ENCODE data around the gene VSIR. TPM values are rescaled to one million over a fixed set of nuclear protein-coding genes. Genes with fewer than 3 reads are reported as not detected.

The VSIR gene
- total RNA-seq, 1 donor from 2014 or later = 2.9 TPM

- Histone ChIP-seq H3K9me3 (ENCODE audit: insufficient read depth, low read depth, low read length) (no peaks in the 10 kb centered on the region), H3K4me2 (ENCODE audit: low read length) (no peak overlapping the region), H3K27me3 (ENCODE audit: insufficient read depth, low read length) (no peaks in the 10 kb centered on the region), H4K20me1 (ENCODE audit: insufficient read depth, low read length) (peaks cover 95% of the 10 kb centered on the region), H3K4me1 (ENCODE audit: insufficient read depth, low read length) (peaks cover 9% of the 10 kb centered on the region), H3K9ac (ENCODE audit: low read length) (no peak overlapping the region), H3K27ac (ENCODE audit: low read depth, low read length) (no peak overlapping the region), H2AFZ (ENCODE audit: low read depth, low read length) (no peak overlapping the region), H3K36me3 (ENCODE audit: insufficient read depth, low read length) (peaks cover 63% of the 10 kb centered on the region), H3K79me2 (ENCODE audit: insufficient read depth, low read length) (no peaks in the 10 kb centered on the region), H3K4me3 (ENCODE audit: insufficient read depth, low read depth, low read length) (no peak overlapping the region)
- DNase-seq (ENCODE audit: low read depth) = no peak
- no peaks in the 10 kb centered on the region for H3K9me3 Mint-ChIP-seq (ENCODE audit: unreplicated experiment)
- peak overlapping the region; percentile 50 for H3K4me3 Mint-ChIP-seq (ENCODE audit: unreplicated experiment)
- peak overlapping the region; percentile 11 for H3K27ac Mint-ChIP-seq (ENCODE audit: unreplicated experiment)
- H3K27me3 Mint-ChIP-seq (ENCODE audit: low read depth, unreplicated experiment) = no peaks in the 10 kb centered on the region
- peaks cover 17% of the 10 kb centered on the region for H3K4me1 Mint-ChIP-seq (ENCODE audit: low read depth, unreplicated experiment)
- peaks cover 30% of the 10 kb centered on the region for H3K36me3 Mint-ChIP-seq (ENCODE audit: low read depth, unreplicated experiment)
- TF ChIP-seq EZH2 (IDR thresholded peaks at IDR 0.05; ENCODE audit: insufficient read depth, low read length) = no peak
- TF ChIP-seq CTCF (IDR thresholded peaks at IDR 0.05; ENCODE audit: insufficient read depth, low read depth, low read length) = no peak
- FAIRE-seq = no peak
Observed at GRCh38 chr10:71820966-71821365, 47.6 kb upstream of the VSIR start.

GRCh38 chr10:71819985-71820384 lies 46.7 kb upstream of the VSIR start:
- Mint-ChIP-seq H3K9me3 (ENCODE audit: unreplicated experiment) (no peaks in the 10 kb centered on the region), H3K4me3 (ENCODE audit: unreplicated experiment) (no peak overlapping the region), H3K27ac (ENCODE audit: unreplicated experiment) (no peak overlapping the region), H3K27me3 (ENCODE audit: low read depth, unreplicated experiment) (no peaks in the 10 kb centered on the region), H3K36me3 (ENCODE audit: low read depth, unreplicated experiment) (peaks cover 35% of the 10 kb centered on the region), H3K4me1 (ENCODE audit: low read depth, unreplicated experiment) (peaks cover 17% of the 10 kb centered on the region)
- Histone ChIP-seq H3K4me3 (ENCODE audit: insufficient read depth, low read depth, low read length) (no peak overlapping the region), H3K27ac (ENCODE audit: low read depth, low read length) (no peak overlapping the region), H3K79me2 (ENCODE audit: insufficient read depth, low read length) (no peaks in the 10 kb centered on the region), H3K36me3 (ENCODE audit: insufficient read depth, low read length) (peaks cover 54% of the 10 kb centered on the region), H2AFZ (ENCODE audit: low read depth, low read length) (no peak overlapping the region), H3K27me3 (ENCODE audit: insufficient read depth, low read length) (no peaks in the 10 kb centered on the region), H3K9ac (ENCODE audit: low read length) (no peak overlapping the region), H3K4me1 (ENCODE audit: insufficient read depth, low read length) (peaks cover 9% of the 10 kb centered on the region), H3K9me3 (ENCODE audit: insufficient read depth, low read depth, low read length) (no peaks in the 10 kb centered on the region), H4K20me1 (ENCODE audit: insufficient read depth, low read length) (peaks cover 95% of the 10 kb centered on the region), H3K4me2 (ENCODE audit: low read length) (no peak overlapping the region)
- no peak for FAIRE-seq
- no peak for TF ChIP-seq CTCF (IDR thresholded peaks at IDR 0.05; ENCODE audit: insufficient read depth, low read depth, low read length)
- no peak for TF ChIP-seq EZH2 (IDR thresholded peaks at IDR 0.05; ENCODE audit: insufficient read depth, low read length)
- DNase-seq (ENCODE audit: low read depth) = no peak

- H3K4me2 ChIP-seq (ENCODE audit: low read length) = no peak overlapping the region
- FAIRE-seq = no peak
- H3K4me1 ChIP-seq (ENCODE audit: insufficient read depth, low read length) = peaks cover 9% of the 10 kb centered on the region
- Mint-ChIP-seq H3K4me3 (ENCODE audit: unreplicated experiment) (no peak overlapping the region), H3K9me3 (ENCODE audit: unreplicated experiment) (no peaks in the 10 kb centered on the region), H3K36me3 (ENCODE audit: low read depth, unreplicated experiment) (peaks cover 37% of the 10 kb centered on the region), H3K27ac (ENCODE audit: unreplicated experiment) (no peak overlapping the region), H3K4me1 (ENCODE audit: low read depth, unreplicated experiment) (peaks cover 17% of the 10 kb centered on the region), H3K27me3 (ENCODE audit: low read depth, unreplicated experiment) (no peaks in the 10 kb centered on the region)
- no peak overlapping the region for H3K27ac ChIP-seq (ENCODE audit: low read depth, low read length)
- no peaks in the 10 kb centered on the region for H3K79me2 ChIP-seq (ENCODE audit: insufficient read depth, low read length)
- TF ChIP-seq EZH2 (IDR thresholded peaks at IDR 0.05; ENCODE audit: insufficient read depth, low read length) (no peak), CTCF (IDR thresholded peaks at IDR 0.05; ENCODE audit: insufficient read depth, low read depth, low read length) (no peak)
- H2AFZ ChIP-seq (ENCODE audit: low read depth, low read length) = no peak overlapping the region
- no peak overlapping the region for H3K9ac ChIP-seq (ENCODE audit: low read length)
- DNase-seq (ENCODE audit: low read depth) = no peak
- no peaks in the 10 kb centered on the region for H3K9me3 ChIP-seq (ENCODE audit: insufficient read depth, low read depth, low read length)
- H3K4me3 ChIP-seq (ENCODE audit: insufficient read depth, low read depth, low read length) = no peak overlapping the region
- peaks cover 97% of the 10 kb centered on the region for H4K20me1 ChIP-seq (ENCODE audit: insufficient read depth, low read length)
- H3K27me3 ChIP-seq (ENCODE audit: insufficient read depth, low read length) = no peaks in the 10 kb centered on the region
- peaks cover 49% of the 10 kb centered on the region for H3K36me3 ChIP-seq (ENCODE audit: insufficient read depth, low read length)
Observed at GRCh38 chr10:71819441-71819861, 46.1 kb upstream of the VSIR start.

All from astrocyte (in vitro differentiated cells and primary cell).